H1 (cell line): ENCODE results near the gene ZBTB16. TPM values are rescaled to one million over a fixed set of nuclear protein-coding genes. Genes with fewer than 3 reads are reported as not detected.

Source experiments
- NRF1 ChIP-seq: IDR thresholded peaks from 2 replicates; pipeline ENCODE4 v1.6.1; 2011; ENCODE audit warnings: mild to moderate bottlenecking, low read depth, low read length, improper control_type of control experiment
- polyA plus RNA-seq, 7 experiments: library from polyadenylated mRNA; depleted of rRNA in 3 of 7; stranded (reverse) in 5 of 7; unstranded in 2 of 7; fragments of >200 nt in 5 of 7; fragments of 200-250 nt in 2 of 7; gene quantifications; 1 replicate in 5 of 7; 2 replicates in 1 of 7; 4 replicates in 1 of 7; pipeline versions ENCODE4 v1.2.1 to v1.2.3, GENCODE V29; 2011 to 2013; ENCODE audit warnings: missing spikeins in 2 of 7, mixed read lengths in 2 of 7
- total RNA-seq: library from RNA; stranded (reverse); fragmentation: NEBNext Ultra II Directional; extraction: Animal tissue kit (Norgen Biotek cat#: 25700); gene quantifications from 2 replicates; pipeline ENCODE4 v1.2.1, GENCODE V29; 2021

The ZBTB16 gene
- total and polyA plus RNA-seq, 2 of the 8 experiments (the other 6 are each of a cell fraction or from before 2014, with no cell fraction given) = 0.12 to 0.61 TPM

DNA sequence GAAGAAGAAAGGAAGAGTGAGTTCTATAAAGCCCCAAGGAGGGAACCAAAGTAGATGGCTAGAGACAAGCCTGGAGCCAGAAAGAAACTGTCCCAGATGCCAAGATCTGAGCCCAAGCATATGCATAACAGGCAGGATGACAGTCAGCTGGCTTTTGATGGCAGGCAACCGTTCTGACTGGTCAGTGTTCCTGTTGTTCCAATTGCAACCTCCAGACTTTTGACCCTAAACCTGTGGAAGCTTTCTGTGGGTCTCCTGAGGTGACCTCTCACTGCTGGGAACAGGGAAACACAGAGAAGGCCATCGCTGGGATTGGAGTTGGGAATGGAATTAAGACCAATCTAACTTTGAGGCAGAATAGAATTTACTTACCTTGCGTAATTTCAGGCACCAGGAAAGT lies 215.1 kb downstream of the ZBTB16 start (continued):
- TF ChIP-seq NRF1 = no peak
